ENCODE data around the gene CCDC169.
A peak's percentile ranks its signal among the peaks of the same experiment; 100 is the strongest.

Gene CCDC169

DNA sequence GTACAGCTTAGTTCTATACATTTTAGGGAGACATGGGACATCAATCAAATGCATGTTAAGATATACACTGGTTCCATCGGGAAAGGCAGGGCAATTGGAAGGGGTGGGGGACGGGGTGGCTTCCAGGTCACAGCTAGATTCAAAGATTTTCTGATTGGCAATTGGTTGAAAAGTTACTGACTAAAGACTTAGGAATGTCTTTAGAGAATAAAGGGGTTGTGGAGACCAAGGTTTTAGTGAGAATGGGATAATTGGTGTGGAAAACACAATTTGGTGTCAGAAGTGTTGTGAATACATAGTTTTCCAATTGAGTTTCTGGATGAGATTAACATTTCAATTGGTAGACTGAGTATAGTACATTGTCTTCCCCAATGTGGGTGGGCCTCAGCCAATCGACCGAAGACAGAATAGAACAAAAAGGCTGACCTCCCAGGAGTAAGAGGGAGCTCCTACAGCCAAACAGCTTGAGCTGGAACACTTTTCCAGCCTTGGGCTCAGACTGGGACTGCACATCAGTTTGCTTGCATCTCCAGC is 988 bp upstream of the CCDC169 start:
- DNase-seq (ENCODE audit: low read depth, low spot score): no peak
- Histone ChIP-seq H3K36me3 (ENCODE audit: insufficient read depth, low read length) (peaks cover 41% of the 10 kb centered on the region), H3K9ac (ENCODE audit: insufficient read length) (peak overlapping the region; percentile 87), H3K9me3 (ENCODE audit: low read depth, low read length) (0 out of 2 replicates have a peak, but pooled peaks cover 3% of the 10 kb centered on the region), H3K27ac (peak overlapping the region; percentile 76), H3K4me3 (peak overlapping the region; percentile 86)
- TF ChIP-seq EZH2 (IDR thresholded peaks at IDR 0.05) (no peak), POLR2AphosphoS5 (IDR thresholded peaks at IDR 0.05; ENCODE audit: borderline replicate concordance, low read depth, low read length) (no peak), FOXP2 (optimal IDR thresholded peaks at IDR 0.05; ENCODE audit: control extremely low read depth, extremely low read length, insufficient read depth) (no peak)

DNA sequence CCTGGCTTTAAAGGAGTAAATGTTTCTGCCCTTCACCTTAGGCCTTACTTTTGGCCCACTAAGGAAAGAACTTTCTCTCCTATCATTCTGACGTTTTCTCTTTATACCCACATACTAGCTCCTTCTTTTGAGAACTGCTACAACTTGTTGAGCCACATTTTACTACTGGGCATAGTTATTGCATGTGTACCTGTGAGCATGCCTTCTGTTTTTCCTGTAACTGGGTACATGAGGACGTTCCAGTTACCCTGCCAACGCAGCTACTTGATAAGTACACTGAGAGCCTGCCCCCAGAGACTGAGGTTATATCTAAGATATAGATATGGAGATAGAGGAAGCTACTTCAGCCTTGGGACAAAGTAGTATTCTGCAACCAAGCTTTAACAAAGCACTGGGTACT is 3.5 kb downstream of the CCDC169 start:
- peaks cover 45% of the 10 kb centered on the region for H3K36me3 ChIP-seq (ENCODE audit: insufficient read depth, low read length)
- no peak for DNase-seq (ENCODE audit: low read depth, low spot score)
- H3K4me3 ChIP-seq: no peak overlapping the region
- peaks cover 10% of the 10 kb centered on the region for H3K9me3 ChIP-seq (ENCODE audit: low read depth, low read length)
- TF ChIP-seq FOXP2 (optimal IDR thresholded peaks at IDR 0.05; ENCODE audit: control extremely low read depth, extremely low read length, insufficient read depth): no peak
- TF ChIP-seq EZH2 (IDR thresholded peaks at IDR 0.05): no peak
- no peak for TF ChIP-seq POLR2AphosphoS5 (IDR thresholded peaks at IDR 0.05; ENCODE audit: borderline replicate concordance, low read depth, low read length)
- H3K9ac ChIP-seq (ENCODE audit: insufficient read length): no peak overlapping the region
- H3K27ac ChIP-seq: no peak overlapping the region

DNA sequence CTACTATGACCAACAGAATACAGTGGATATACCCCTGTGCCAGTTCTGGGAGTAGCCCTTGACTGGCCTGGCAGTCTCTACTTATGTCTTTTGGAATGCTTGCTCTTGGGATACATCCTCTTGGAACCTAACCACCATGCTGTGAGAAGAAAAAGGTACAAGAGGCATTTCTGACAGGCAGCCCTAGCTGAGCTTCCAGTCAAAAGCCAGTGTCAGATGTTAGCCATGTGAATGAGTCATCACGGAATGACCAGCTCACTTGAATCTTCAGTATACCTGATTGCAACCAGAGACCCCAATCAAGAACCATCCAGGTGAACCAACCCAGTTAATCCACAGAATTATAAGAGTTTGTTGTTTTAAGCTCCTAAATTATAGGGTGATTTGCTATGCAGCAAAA is 4.1 kb downstream of the CCDC169 start:
- Histone ChIP-seq H3K9me3 (ENCODE audit: low read depth, low read length) (peaks cover 13% of the 10 kb centered on the region), H3K27ac (no peak overlapping the region), H3K36me3 (ENCODE audit: insufficient read depth, low read length) (peaks cover 46% of the 10 kb centered on the region), H3K4me3 (no peak overlapping the region), H3K9ac (ENCODE audit: insufficient read length) (no peak overlapping the region)
- no peak for DNase-seq (ENCODE audit: low read depth, low spot score)
- no peak for TF ChIP-seq POLR2AphosphoS5 (IDR thresholded peaks at IDR 0.05; ENCODE audit: borderline replicate concordance, low read depth, low read length)
- TF ChIP-seq EZH2 (IDR thresholded peaks at IDR 0.05): no peak
- TF ChIP-seq FOXP2 (optimal IDR thresholded peaks at IDR 0.05; ENCODE audit: control extremely low read depth, extremely low read length, insufficient read depth): no peak

DNA sequence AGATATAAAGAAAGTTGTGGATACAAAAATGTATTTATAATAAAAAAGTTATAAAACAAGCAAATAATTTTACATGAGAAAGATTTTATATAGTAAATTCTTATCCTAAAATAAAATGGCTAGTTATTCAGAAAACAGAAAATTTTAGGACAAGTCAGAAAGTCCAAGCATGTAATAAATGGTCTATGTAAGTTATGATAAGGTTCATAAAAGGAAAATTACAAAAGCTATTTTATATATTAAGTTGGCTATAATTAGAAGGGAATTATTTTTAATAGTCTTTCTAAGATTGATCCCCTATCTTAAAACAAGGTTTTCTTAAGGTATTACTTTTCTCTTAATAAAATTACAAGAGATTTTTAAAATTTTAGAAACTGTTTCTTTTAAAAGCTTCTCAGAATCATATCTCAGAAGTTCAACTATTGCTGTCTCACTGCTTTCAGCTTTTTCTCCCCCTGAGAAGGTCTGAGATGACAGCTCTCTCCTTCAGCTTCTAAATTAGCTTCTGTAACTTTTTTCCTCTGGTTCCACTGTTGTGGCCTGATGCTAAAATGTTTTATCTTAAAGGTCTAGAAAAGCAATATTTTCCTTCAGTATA is 8.7 kb downstream of the CCDC169 start:
- Histone ChIP-seq H3K4me3 (no peak overlapping the region), H3K9me3 (ENCODE audit: low read depth, low read length) (peaks cover 18% of the 10 kb centered on the region), H3K36me3 (ENCODE audit: insufficient read depth, low read length) (peaks cover 48% of the 10 kb centered on the region), H3K9ac (ENCODE audit: insufficient read length) (no peak overlapping the region), H3K27ac (no peak overlapping the region)
- no peak for TF ChIP-seq FOXP2 (optimal IDR thresholded peaks at IDR 0.05; ENCODE audit: control extremely low read depth, extremely low read length, insufficient read depth)
- TF ChIP-seq POLR2AphosphoS5 (IDR thresholded peaks at IDR 0.05; ENCODE audit: borderline replicate concordance, low read depth, low read length): no peak
- no peak for TF ChIP-seq EZH2 (IDR thresholded peaks at IDR 0.05)
- DNase-seq (ENCODE audit: low read depth, low spot score): no peak

GRCh38 chr13:36286006-36286405 is 11.6 kb downstream of the CCDC169 start:
- DNase-seq (ENCODE audit: low read depth, low spot score): no peak
- peaks cover 28% of the 10 kb centered on the region for H3K36me3 ChIP-seq (ENCODE audit: insufficient read depth, low read length)
- no peak overlapping the region for H3K27ac ChIP-seq
- no peak overlapping the region for H3K9ac ChIP-seq (ENCODE audit: insufficient read length)
- no peak overlapping the region for H3K4me3 ChIP-seq
- no peak for TF ChIP-seq FOXP2 (optimal IDR thresholded peaks at IDR 0.05; ENCODE audit: control extremely low read depth, extremely low read length, insufficient read depth)
- TF ChIP-seq POLR2AphosphoS5 (IDR thresholded peaks at IDR 0.05; ENCODE audit: borderline replicate concordance, low read depth, low read length): no peak
- TF ChIP-seq EZH2 (IDR thresholded peaks at IDR 0.05): no peak
- peaks cover 18% of the 10 kb centered on the region; the same call in 1 of the 2 replicates for H3K9me3 ChIP-seq (ENCODE audit: low read depth, low read length)

- Histone ChIP-seq H3K4me3 (peak overlapping the region; percentile 41), H3K9ac (ENCODE audit: insufficient read length) (peak overlapping the region; percentile 60), H3K27ac (peak overlapping the region; percentile 79), H3K36me3 (ENCODE audit: insufficient read depth, low read length) (peaks cover 21% of the 10 kb centered on the region), H3K9me3 (ENCODE audit: low read depth, low read length) (peaks cover 5% of the 10 kb centered on the region; the same call in 1 of the 2 replicates)
- DNase-seq (ENCODE audit: low read depth, low spot score): no peak
- TF ChIP-seq EZH2 (IDR thresholded peaks at IDR 0.05) (no peak), FOXP2 (optimal IDR thresholded peaks at IDR 0.05; ENCODE audit: control extremely low read depth, extremely low read length, insufficient read depth) (no peak), POLR2AphosphoS5 (IDR thresholded peaks at IDR 0.05; ENCODE audit: borderline replicate concordance, low read depth, low read length) (no peak)
These were observed 14.7 kb downstream of the CCDC169 start for GRCh38 chr13:36282821-36283432.

GRCh38 chr13:36275190-36276002 is 22.2 kb downstream of the CCDC169 start:
- no peak overlapping the region for H3K9ac ChIP-seq (ENCODE audit: insufficient read length)
- H3K36me3 ChIP-seq (ENCODE audit: insufficient read depth, low read length): peaks cover 5% of the 10 kb centered on the region
- DNase-seq (ENCODE audit: low read depth, low spot score): no peak
- TF ChIP-seq FOXP2 (optimal IDR thresholded peaks at IDR 0.05; ENCODE audit: control extremely low read depth, extremely low read length, insufficient read depth) (no peak), EZH2 (IDR thresholded peaks at IDR 0.05) (no peak), POLR2AphosphoS5 (IDR thresholded peaks at IDR 0.05; ENCODE audit: borderline replicate concordance, low read depth, low read length) (no peak)
- H3K4me3 ChIP-seq: no peak overlapping the region
- H3K27ac ChIP-seq: no peak overlapping the region
- no peaks in the 10 kb centered on the region for H3K9me3 ChIP-seq (ENCODE audit: low read depth, low read length)

GRCh38 chr13:36273431-36273830 is 24.2 kb downstream of the CCDC169 start:
- DNase-seq (ENCODE audit: low read depth, low spot score): no peak
- 0 out of 2 replicates have a peak overlapping the region, but pooled peaks have one; percentile 28 for H3K27ac ChIP-seq
- peaks cover 2% of the 10 kb centered on the region; the same call in 1 of the 2 replicates for H3K36me3 ChIP-seq (ENCODE audit: insufficient read depth, low read length)
- TF ChIP-seq FOXP2 (optimal IDR thresholded peaks at IDR 0.05; ENCODE audit: control extremely low read depth, extremely low read length, insufficient read depth) (no peak), POLR2AphosphoS5 (IDR thresholded peaks at IDR 0.05; ENCODE audit: borderline replicate concordance, low read depth, low read length) (no peak), EZH2 (IDR thresholded peaks at IDR 0.05) (no peak)
- H3K4me3 ChIP-seq: no peak overlapping the region
- H3K9me3 ChIP-seq (ENCODE audit: low read depth, low read length): no peaks in the 10 kb centered on the region
- no peak overlapping the region for H3K9ac ChIP-seq (ENCODE audit: insufficient read length)
